SIG-M5 (cell line): ENCODE results near the gene EIF4E3.

Source experiments
- DNase-seq: peaks from one replicate; lab custom pipeline; 2025; lab: John Stamatoyannopoulos, UW

The EIF4E3 gene

GRCh38 chr3:71689291-71689690, 35.9 kb downstream of the EIF4E3 start:
- peak; percentile 21 for DNase-seq

- no peak for DNase-seq
Measured at GRCh38 chr3:71688121-71688520, 37.1 kb downstream of the EIF4E3 start.

GRCh38 chr3:71685686-71686085, 39.5 kb downstream of the EIF4E3 start:
- no peak for DNase-seq

GRCh38 chr3:71684757-71685386, 40.3 kb downstream of the EIF4E3 start:
- peak; percentile 7 for DNase-seq

- DNase-seq = no peak
Measured at GRCh38 chr3:71684046-71684756, 41.0 kb downstream of the EIF4E3 start.

- peak; percentile 81 for DNase-seq
Measured at GRCh38 chr3:71681224-71681668, 44.0 kb downstream of the EIF4E3 start.

- no peak for DNase-seq
Measured at GRCh38 chr3:71680603-71681002, 44.6 kb downstream of the EIF4E3 start.

- no peak for DNase-seq
Measured at GRCh38 chr3:71676931-71677330, 48.3 kb downstream of the EIF4E3 start.

- no peak for DNase-seq
Measured at GRCh38 chr3:71673486-71673885, 51.7 kb downstream of the EIF4E3 start.

- DNase-seq = no peak
Measured at GRCh38 chr3:71672807-71673206, 52.4 kb downstream of the EIF4E3 start.

- no peak for DNase-seq
Measured at GRCh38 chr3:71672340-71672739, 52.9 kb downstream of the EIF4E3 start.

- no peak for DNase-seq
Measured at GRCh38 chr3:71671216-71671845, 53.9 kb downstream of the EIF4E3 start.

GRCh38 chr3:71662568-71662967, 62.6 kb downstream of the EIF4E3 start:
- DNase-seq = no peak

GRCh38 chr3:71662056-71662455, 63.1 kb downstream of the EIF4E3 start:
- no peak for DNase-seq

- no peak for DNase-seq
Measured at GRCh38 chr3:71659864-71660591, 65.2 kb downstream of the EIF4E3 start.

GRCh38 chr3:71657831-71658530, 67.2 kb downstream of the EIF4E3 start:
- no peak for DNase-seq

- no peak for DNase-seq
Measured at GRCh38 chr3:71655061-71655460, 70.1 kb downstream of the EIF4E3 start.

GRCh38 chr3:71653414-71653807, 71.8 kb downstream of the EIF4E3 start:
- DNase-seq = no peak

- DNase-seq = no peak
Measured at GRCh38 chr3:71652781-71653413, 72.3 kb downstream of the EIF4E3 start.

- DNase-seq = no peak
Measured at GRCh38 chr3:71651625-71652024, 73.6 kb downstream of the EIF4E3 start.

GRCh38 chr3:71650372-71650771, 74.8 kb downstream of the EIF4E3 start:
- DNase-seq = no peak
